Skeletal muscle satellite cell (primary cell): ENCODE results near the gene NAV3.

ENCODE experiments used
- H3K27me3 ChIP-seq: 2 replicates; pipeline ENCODE4 v1.7.0; 2013; ENCODE audit warnings: low read length; ENCODE audit not compliant: control insufficient read depth, insufficient read depth
- H3K36me3 ChIP-seq: 2 replicates; pipeline ENCODE4 v1.7.0; 2013; ENCODE audit warnings: mild to moderate bottlenecking, control low read depth, low read length; ENCODE audit not compliant: insufficient read depth
- H3K4me1 ChIP-seq: 2 replicates; pipeline ENCODE4 v1.7.0; 2013; ENCODE audit warnings: low read length; ENCODE audit not compliant: control insufficient read depth, insufficient read depth
- H3K4me2 ChIP-seq: 2 replicates; pipeline ENCODE4 v1.7.0; 2013; ENCODE audit warnings: mild to moderate bottlenecking, low read length
- H3K4me3 ChIP-seq: 2 replicates; pipeline ENCODE4 v1.7.0; 2013; ENCODE audit warnings: low read length
- H3K9ac ChIP-seq: 2 replicates; pipeline ENCODE4 v1.7.0; 2013; ENCODE audit warnings: mild to moderate bottlenecking, low read depth, low read length, moderate library complexity
- H3K9me3 ChIP-seq: replicated peaks from 2 replicates; pipeline ENCODE4 v1.7.0; 2013; ENCODE audit warnings: mild to moderate bottlenecking, control low read depth, low read length

The NAV3 gene

DNA sequence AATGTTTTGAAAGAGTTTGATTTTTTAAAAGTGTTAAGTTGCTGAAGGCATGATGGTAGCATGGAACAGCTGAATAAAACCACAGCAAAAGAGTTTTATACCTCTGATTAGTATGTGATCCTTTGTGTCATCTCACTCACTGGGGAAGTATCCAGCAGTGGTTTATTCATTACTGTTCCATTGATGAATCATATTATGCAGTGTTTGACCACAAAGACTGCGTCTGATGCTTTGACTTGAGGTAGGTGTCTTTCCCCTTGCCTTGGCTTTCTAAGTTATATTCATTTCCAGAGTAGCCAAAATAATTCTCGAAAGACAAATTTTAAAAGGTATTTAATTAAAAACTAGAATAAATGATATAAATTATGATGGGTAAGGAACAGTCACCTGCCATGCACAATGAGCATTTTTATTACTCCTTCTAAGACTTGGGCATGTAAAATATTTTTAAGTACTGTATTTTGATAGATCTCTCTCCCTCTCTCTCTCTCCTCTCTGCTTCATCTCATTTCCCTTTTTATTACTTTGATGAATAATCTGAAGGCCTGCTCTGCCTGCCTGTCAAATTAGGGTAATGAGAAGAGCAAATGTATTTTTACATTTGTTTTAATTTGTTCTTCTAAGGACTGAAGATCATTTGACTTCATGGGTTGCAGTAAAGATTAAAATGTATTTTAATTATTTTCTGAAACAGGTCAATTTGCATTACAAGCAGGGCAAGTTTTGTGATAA lies 164.9 kb downstream of the NAV3 start:
- H3K4me2 ChIP-seq, result no peak overlapping the region
- H3K9me3 ChIP-seq, result no peaks in the 10 kb centered on the region
- peaks cover 12% of the 10 kb centered on the region for H3K36me3 ChIP-seq
- H3K4me3 ChIP-seq, result no peak overlapping the region
- no peaks in the 10 kb centered on the region for H3K27me3 ChIP-seq
- H3K4me1 ChIP-seq, result peaks cover 12% of the 10 kb centered on the region
- no peak overlapping the region for H3K9ac ChIP-seq

DNA sequence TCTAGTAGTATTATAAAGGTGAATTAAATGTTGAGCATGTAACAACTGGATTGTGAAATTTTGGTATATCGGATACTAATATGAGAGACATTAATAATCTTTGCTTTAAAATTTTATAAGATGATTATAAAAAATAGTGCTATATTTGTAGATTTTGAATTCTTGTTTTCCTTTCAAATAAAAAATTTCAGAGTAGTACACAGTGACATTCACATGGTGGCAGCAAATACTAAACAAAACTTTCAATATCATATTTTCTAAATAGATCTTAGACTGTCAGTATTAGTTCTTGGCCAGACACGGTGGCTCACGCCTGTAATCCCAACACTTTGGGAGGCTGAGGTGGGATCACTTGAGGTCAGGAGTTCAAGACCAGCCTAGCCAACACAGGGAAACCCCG lies 166.0 kb downstream of the NAV3 start:
- H3K4me2 ChIP-seq, result no peak overlapping the region
- no peak overlapping the region for H3K4me3 ChIP-seq
- H3K9me3 ChIP-seq, result no peaks in the 10 kb centered on the region
- H3K9ac ChIP-seq, result no peak overlapping the region
- no peaks in the 10 kb centered on the region for H3K27me3 ChIP-seq
- peaks cover 16% of the 10 kb centered on the region for H3K36me3 ChIP-seq
- peaks cover 12% of the 10 kb centered on the region for H3K4me1 ChIP-seq

DNA sequence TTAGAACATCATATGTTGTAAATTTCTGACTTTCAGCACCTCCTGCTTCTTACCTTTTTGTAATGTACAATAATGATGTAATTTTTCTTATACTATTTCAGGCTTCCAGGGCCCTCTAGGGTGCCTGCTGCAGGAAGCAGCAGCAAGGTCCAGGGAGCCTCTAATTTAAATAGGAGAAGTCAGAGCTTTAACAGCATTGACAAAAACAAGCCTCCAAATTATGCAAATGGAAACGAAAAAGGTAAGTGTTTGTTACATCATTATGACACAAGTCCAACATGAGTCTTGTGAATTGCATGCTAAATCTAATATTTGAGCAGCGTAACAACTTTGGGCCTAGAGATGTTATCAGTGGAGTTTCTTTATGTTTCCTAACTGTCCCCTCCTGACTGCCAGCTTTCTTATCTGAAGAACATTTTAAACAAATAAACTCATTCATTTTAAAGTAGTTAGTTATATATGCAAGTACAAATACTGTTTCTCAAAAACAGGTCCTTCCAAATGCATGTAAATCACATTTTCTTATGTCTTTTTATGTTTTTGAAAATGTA lies 167.6 kb downstream of the NAV3 start:
- Histone ChIP-seq H3K4me1 (peaks cover 12% of the 10 kb centered on the region), H3K9ac (no peak overlapping the region), H3K27me3 (no peaks in the 10 kb centered on the region), H3K36me3 (peaks cover 23% of the 10 kb centered on the region), H3K9me3 (no peaks in the 10 kb centered on the region), H3K4me2 (no peak overlapping the region), H3K4me3 (no peak overlapping the region)

DNA sequence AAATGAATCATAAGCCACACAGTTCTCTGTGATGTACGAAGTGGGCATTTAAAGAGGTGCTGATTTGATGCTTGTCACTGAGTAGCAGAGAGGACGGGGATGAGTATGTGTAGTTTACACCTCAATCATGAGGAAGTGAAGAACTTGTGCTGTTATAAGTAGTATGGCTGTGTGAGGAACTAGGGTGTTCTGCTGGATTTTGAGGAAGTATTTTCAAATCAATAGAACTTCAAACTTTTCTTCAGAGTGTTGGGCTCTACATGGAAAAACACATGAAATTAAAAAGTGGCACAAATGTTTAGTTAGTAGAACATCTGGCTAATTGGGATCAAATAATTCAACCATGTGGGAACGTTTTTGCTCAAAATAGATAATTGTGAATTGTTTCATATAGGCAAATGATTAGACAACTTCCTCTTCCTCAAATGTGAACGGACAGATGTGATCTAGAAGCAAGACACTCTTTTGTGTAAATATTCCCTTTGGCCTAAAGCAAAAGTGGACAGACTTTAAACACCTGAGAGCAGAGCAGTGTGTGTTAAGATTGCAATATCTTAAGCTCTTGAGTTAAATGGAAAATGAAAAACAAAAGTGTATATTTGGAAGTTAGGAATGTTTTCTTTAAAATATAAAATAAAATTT lies 168.5 kb downstream of the NAV3 start:
- H3K4me2 ChIP-seq, result no peak overlapping the region
- H3K36me3 ChIP-seq, result peaks cover 28% of the 10 kb centered on the region
- no peaks in the 10 kb centered on the region for H3K27me3 ChIP-seq
- peaks cover 12% of the 10 kb centered on the region for H3K4me1 ChIP-seq
- H3K4me3 ChIP-seq, result no peak overlapping the region
- no peak overlapping the region for H3K9ac ChIP-seq
- no peaks in the 10 kb centered on the region for H3K9me3 ChIP-seq

DNA sequence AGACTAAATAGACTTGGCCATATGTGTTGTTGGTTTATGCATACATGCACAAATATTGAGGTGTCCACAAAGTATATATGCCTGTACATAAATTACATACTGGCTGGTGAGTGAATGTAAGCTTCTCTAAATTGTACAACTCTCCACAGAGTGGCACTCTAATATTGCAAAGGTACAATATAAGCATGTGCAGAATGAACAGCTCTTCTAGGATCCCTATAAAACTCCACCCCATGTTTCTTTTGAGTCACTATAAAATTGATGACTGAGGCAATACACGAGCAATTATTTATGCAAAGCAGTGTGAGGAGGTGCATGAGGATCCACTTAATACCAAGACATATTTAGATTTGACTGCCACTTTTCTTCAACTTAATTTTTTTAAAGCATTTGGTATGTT lies 172.2 kb downstream of the NAV3 start:
- Histone ChIP-seq H3K4me1 (no peaks in the 10 kb centered on the region), H3K9me3 (no peaks in the 10 kb centered on the region), H3K9ac (no peak overlapping the region), H3K4me3 (no peak overlapping the region), H3K4me2 (no peak overlapping the region), H3K36me3 (peaks cover 54% of the 10 kb centered on the region), H3K27me3 (no peaks in the 10 kb centered on the region)

DNA sequence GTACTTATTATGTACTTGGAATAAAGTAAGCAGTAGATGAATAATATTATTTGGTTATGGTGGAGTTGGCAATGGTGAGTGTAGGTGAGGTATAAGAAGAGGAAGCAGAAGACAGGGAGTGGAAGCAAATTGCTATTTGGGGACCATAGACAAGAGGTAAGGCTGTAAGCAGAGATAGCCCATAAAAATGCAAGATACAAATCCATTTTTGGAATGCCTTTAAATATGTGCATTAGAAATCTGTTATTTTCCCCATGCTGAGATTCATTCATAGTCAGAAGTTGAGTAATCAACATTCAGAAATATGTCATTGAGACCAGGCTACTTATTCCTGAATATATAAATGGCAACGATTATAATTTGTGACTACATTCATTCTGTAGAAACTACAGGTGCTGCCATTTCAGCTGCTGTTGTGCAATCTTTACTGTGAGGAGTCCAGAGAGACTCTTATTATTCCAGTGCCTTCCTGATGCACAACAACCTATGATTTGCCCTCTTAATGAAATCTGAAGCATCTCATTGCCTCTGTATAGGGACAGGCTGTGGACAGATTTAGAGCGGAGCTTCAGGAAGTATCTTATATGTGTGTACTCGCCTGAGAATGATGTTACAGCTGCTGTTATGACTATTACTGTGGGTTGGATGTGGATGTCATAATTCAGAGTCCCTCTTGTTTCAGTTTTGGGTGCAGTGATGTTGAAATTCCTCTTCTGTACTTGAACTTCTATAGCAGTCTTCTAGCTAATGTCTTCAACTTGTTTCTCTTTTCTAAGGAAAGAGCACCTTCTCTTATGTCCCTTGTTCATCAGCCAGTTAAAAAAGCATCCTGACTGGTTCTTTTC lies 173.8 kb downstream of the NAV3 start:
- H3K4me1 ChIP-seq, result no peaks in the 10 kb centered on the region
- peaks cover 48% of the 10 kb centered on the region for H3K36me3 ChIP-seq
- no peaks in the 10 kb centered on the region for H3K27me3 ChIP-seq
- H3K4me3 ChIP-seq, result no peak overlapping the region
- no peak overlapping the region for H3K9ac ChIP-seq
- H3K9me3 ChIP-seq, result no peaks in the 10 kb centered on the region
- no peak overlapping the region for H3K4me2 ChIP-seq

DNA sequence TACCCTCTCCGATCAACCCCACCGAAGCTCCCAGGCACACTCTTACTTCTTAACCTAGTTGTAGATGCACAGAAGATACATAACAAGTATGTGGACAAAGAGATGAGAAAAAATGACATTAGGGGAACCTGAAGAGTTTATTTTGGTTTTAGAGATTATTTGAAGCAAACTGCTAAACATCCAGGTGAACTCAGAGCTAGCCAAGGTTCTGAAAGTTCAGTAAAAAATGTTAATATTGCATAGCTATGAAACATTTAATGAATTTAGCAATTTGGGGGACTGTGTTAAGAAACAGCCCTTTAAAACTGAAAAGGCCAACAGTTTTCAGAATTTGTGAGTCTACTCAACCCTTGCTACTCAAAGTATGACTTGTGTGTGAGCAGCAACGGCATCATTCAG lies 174.4 kb downstream of the NAV3 start:
- Histone ChIP-seq H3K4me3 (no peak overlapping the region), H3K4me1 (no peaks in the 10 kb centered on the region), H3K4me2 (no peak overlapping the region), H3K9ac (no peak overlapping the region), H3K9me3 (no peaks in the 10 kb centered on the region), H3K36me3 (peaks cover 48% of the 10 kb centered on the region), H3K27me3 (no peaks in the 10 kb centered on the region)

DNA sequence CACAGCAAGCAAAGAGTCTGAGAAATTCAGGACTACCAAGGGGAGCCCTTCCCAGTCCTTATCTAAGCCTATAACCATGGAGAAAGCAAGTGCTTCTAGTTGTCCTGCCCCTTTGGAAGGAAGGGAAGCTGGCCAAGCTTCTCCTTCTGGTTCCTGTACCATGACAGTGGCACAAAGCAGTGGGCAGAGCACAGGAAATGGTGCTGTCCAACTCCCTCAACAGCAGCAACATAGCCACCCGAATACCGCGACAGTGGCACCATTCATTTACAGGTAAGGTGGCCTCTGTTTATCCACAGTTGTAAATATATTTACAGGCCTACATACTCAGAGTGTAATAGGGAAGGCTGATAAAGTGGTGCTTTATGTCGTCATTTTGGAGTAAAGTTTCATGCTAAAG lies 176.5 kb downstream of the NAV3 start:
- no peak overlapping the region for H3K9ac ChIP-seq
- no peak overlapping the region for H3K4me3 ChIP-seq
- no peaks in the 10 kb centered on the region for H3K4me1 ChIP-seq
- peaks cover 51% of the 10 kb centered on the region for H3K36me3 ChIP-seq
- no peaks in the 10 kb centered on the region for H3K27me3 ChIP-seq
- no peak overlapping the region for H3K4me2 ChIP-seq
- H3K9me3 ChIP-seq, result no peaks in the 10 kb centered on the region

DNA sequence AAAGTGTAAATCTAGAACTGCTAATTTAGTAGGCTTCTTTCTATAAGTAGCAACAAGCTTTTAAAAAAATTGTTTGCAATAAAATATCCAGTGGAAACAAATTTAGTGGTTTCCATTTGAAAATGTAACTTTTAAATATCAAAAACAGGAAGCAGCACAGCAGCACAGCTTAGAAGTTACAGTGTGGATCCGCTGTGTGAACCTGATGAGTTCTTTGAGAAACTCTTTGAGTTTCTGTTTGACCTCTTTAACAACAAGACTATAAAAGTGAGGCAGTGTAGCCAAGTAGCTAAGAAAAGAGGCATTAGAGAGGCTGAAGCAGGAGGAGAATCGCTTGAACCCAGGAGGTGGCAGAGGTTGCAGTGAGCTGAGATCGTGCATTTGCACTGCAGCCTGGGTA lies 178.3 kb downstream of the NAV3 start:
- no peaks in the 10 kb centered on the region for H3K9me3 ChIP-seq
- H3K4me1 ChIP-seq, result no peaks in the 10 kb centered on the region
- H3K9ac ChIP-seq, result no peak overlapping the region
- no peaks in the 10 kb centered on the region for H3K27me3 ChIP-seq
- no peak overlapping the region for H3K4me2 ChIP-seq
- H3K36me3 ChIP-seq, result peaks cover 40% of the 10 kb centered on the region
- H3K4me3 ChIP-seq, result no peak overlapping the region

DNA sequence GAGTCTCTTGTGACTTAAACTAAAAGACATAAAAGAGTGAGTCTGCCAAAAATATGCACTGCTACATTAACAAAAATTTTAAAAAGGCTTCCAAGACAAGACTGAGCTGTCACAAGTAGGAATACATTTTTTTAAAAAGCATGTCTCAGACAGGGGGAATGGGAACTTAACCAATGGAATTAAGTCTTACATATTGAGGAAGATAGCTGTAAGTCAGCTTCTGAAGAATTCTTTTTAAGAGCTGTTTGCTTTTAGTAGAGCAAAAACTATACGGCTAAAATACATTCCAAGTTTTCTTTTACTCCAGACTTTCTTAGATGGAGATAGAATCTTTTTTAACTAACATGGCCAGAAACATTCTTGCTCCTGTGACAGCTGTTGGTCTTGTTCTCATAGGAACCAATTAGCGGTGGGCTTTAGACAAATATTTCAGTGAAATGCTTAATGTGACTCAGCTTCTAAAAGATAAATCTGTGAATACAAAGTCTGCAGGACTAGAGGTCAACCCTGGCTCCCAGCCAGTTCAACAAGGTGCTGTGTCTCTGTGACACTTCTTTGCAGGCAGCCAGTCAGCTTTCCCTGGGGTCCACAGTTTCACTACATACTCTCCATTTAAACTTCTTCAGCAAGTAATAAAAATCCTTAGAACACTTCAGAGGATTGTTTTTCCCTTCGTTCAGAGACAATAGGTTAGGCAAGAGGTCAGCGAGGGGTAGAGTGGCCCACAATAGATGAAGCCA lies 187.6 kb downstream of the NAV3 start:
- no peak overlapping the region for H3K9ac ChIP-seq
- no peaks in the 10 kb centered on the region for H3K9me3 ChIP-seq
- no peak overlapping the region for H3K4me2 ChIP-seq
- peaks cover 12% of the 10 kb centered on the region for H3K36me3 ChIP-seq
- H3K4me3 ChIP-seq, result no peak overlapping the region
- no peaks in the 10 kb centered on the region for H3K27me3 ChIP-seq
- H3K4me1 ChIP-seq, result peaks cover 3% of the 10 kb centered on the region

DNA sequence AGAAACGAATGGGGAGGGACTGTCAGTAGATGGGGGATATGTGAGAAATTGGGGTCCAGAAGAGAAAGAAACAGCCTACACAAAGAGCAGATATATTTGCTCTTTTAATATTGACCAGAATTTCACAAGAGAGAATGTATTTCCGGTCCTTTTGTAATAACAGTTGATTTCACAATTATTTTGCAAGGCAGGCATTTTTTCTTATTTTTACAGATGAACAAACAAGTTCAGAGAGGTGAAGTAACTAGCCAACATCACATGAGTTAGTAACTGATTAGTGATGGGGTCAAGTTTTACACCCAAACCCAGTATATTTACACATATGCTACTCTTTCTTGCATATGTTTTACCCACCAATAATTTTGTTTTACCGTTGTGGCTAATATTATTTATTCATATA lies 188.2 kb downstream of the NAV3 start:
- H3K36me3 ChIP-seq, result peaks cover 12% of the 10 kb centered on the region
- H3K4me2 ChIP-seq, result no peak overlapping the region
- no peak overlapping the region for H3K4me3 ChIP-seq
- peaks cover 3% of the 10 kb centered on the region for H3K4me1 ChIP-seq
- H3K9ac ChIP-seq, result no peak overlapping the region
- H3K27me3 ChIP-seq, result no peaks in the 10 kb centered on the region
- H3K9me3 ChIP-seq, result no peaks in the 10 kb centered on the region
